Measurements from ENCODE around the gene CRYBA4.

DNA sequence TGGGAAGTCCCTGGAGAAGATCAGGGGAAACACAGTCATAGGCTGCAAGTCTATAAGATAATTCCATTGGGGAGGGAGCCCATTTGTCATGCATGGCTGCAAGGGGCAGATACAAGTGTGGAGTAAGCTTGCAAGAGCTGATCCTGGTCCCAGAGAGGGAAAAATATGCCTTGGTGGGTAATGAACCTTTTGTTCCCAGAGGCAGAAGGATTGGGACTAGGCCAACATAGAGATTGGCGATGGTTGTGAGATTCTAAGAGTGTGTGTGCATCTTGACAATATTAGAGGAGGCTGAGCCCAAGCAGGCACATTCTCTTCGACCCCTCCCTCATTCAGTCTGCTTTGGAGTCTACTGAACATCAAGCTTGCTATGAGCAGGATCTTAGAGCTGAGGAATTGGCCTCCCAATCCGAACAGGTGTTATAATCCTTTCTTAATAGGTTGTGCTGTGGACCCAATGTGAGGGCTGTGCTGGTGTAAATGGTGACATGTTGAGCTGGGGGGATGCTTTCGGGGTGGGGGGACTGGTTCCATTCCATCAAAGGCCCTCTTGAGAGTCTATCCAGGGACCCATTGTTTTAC lies 54.0 kb downstream of the CRYBA4 start:
- TF ChIP-seq FOXA1 (IDR thresholded peaks at IDR 0.05) (no peak), ELF4 (IDR thresholded peaks at IDR 0.05) (no peak)
